HEK293 (cell line): Measurements from ENCODE around the gene PPIL6.

ENCODE experiments used
- CTCF ChIA-PET: fragments of 350-600 bp; formaldehyde crosslinking; extraction: SDS; loops from one replicate; lab custom pipeline; 2021; ENCODE audit warnings: antibody characterized with exemption; lab: Yijun Ruan, JAX
- POLR2A ChIA-PET: fragments of 300-600 bp; formaldehyde crosslinking; extraction: SDS; loops from one replicate; lab custom pipeline; 2020; ENCODE audit warnings: antibody characterized with exemption, inconsistent platforms; lab: Yijun Ruan, JAX
- H3K27ac ChIP-seq: fragments of 200-500 bp; sonication (Bioruptor generic); 2 replicates; pipeline ENCODE4 v1.5.1; 2014; ENCODE audit warnings: low read depth, low read length, control low read depth, inconsistent platforms; ENCODE audit errors: extremely low read depth
- H3K36me3 ChIP-seq, 2 experiments: fragments of 200-500 bp in 1 of 2; sonication (Bioruptor generic) in 1 of 2; 1 replicate in 1 of 2; 2 replicates in 1 of 2; pipeline ENCODE4 v1.5.1; 2014 to 2017; ENCODE audit warnings: inconsistent platforms in 2 of 2, low read length in 2 of 2; ENCODE audit not compliant: control insufficient read depth in 2 of 2, insufficient read depth in 1 of 2
- H3K4me1 ChIP-seq: fragments of 200-500 bp; sonication (Bioruptor generic); 2 replicates; pipeline ENCODE4 v1.5.1; 2014; ENCODE audit warnings: mild to moderate bottlenecking, low read length, inconsistent platforms; ENCODE audit not compliant: control insufficient read depth, insufficient read depth
- H3K4me3 ChIP-seq: 2 replicates; pipeline ENCODE4 v1.5.1; 2011; ENCODE audit warnings: low read depth, mild to moderate bottlenecking, control low read depth, low read length, moderate library complexity
- H3K9me3 ChIP-seq: fragments of 200-500 bp; sonication (Bioruptor generic); 2 replicates; pipeline ENCODE4 v1.5.1; 2014; ENCODE audit warnings: low read depth, low read length, inconsistent platforms; ENCODE audit not compliant: control insufficient read depth, insufficient read depth
- CTCF ChIP-seq: fragments of 450-650 bp; formaldehyde crosslinking; IDR thresholded peaks from 2 replicates; pipeline ENCODE4 v1.5.1; 2016; ENCODE audit warnings: missing biosample characterization, missing genetic modification characterization
- KLF1 ChIP-seq: fragments of 450-650 bp; formaldehyde crosslinking; IDR thresholded peaks from 2 replicates; pipeline ENCODE4 v1.5.1; 2016; ENCODE audit warnings: missing biosample characterization, missing genetic modification characterization
- KLF7 ChIP-seq: fragments of 450-650 bp; formaldehyde crosslinking; IDR thresholded peaks from 2 replicates; pipeline ENCODE4 v1.5.1; 2016; ENCODE audit warnings: missing biosample characterization, missing genetic modification characterization, borderline replicate concordance
- PRDM2 ChIP-seq: fragments of 450-650 bp; formaldehyde crosslinking; IDR thresholded peaks from 2 replicates; pipeline ENCODE4 v1.5.1; 2016; ENCODE audit warnings: missing biosample characterization, missing genetic modification characterization, borderline replicate concordance
- SCRT1 ChIP-seq: fragments of 450-650 bp; formaldehyde crosslinking; IDR thresholded peaks from 2 replicates; pipeline ENCODE4 v1.5.1; 2016; ENCODE audit warnings: missing biosample characterization, missing genetic modification characterization, borderline replicate concordance
- SP7 ChIP-seq: fragments of 450-650 bp; formaldehyde crosslinking; IDR thresholded peaks from 2 replicates; pipeline ENCODE4 v1.5.1; 2016; ENCODE audit warnings: missing biosample characterization, missing genetic modification characterization
- TSHZ1 ChIP-seq: fragments of 450-650 bp; formaldehyde crosslinking; IDR thresholded peaks from 2 replicates; pipeline ENCODE4 v1.5.1; 2016; ENCODE audit warnings: missing biosample characterization, missing genetic modification characterization, borderline replicate concordance
- ZNF221 ChIP-seq: fragments of 450-650 bp; formaldehyde crosslinking; IDR thresholded peaks from 2 replicates; pipeline ENCODE4 v1.5.1; 2017; ENCODE audit warnings: missing biosample characterization, missing genetic modification characterization, borderline replicate concordance
- ZNF239 ChIP-seq: fragments of 450-650 bp; formaldehyde crosslinking; IDR thresholded peaks from 2 replicates; pipeline ENCODE4 v1.5.1; 2016; ENCODE audit warnings: missing biosample characterization, missing genetic modification characterization
- ZNF324 ChIP-seq: fragments of 450-650 bp; formaldehyde crosslinking; IDR thresholded peaks from 2 replicates; pipeline ENCODE4 v1.5.1; 2016; ENCODE audit warnings: missing biosample characterization, missing genetic modification characterization
- ZNF426 ChIP-seq: fragments of 450-650 bp; formaldehyde crosslinking; IDR thresholded peaks from 2 replicates; pipeline ENCODE4 v1.5.1; 2017; ENCODE audit warnings: missing biosample characterization, missing genetic modification characterization, mild to moderate bottlenecking, inconsistent platforms, moderate library complexity
- ZNF514 ChIP-seq: fragments of 450-650 bp; formaldehyde crosslinking; IDR thresholded peaks from 2 replicates; pipeline ENCODE4 v1.5.1; 2016; ENCODE audit warnings: missing biosample characterization, missing genetic modification characterization
- ZNF654 ChIP-seq: fragments of 450-650 bp; formaldehyde crosslinking; IDR thresholded peaks from 2 replicates; pipeline ENCODE4 v1.5.1; 2016; ENCODE audit warnings: low read depth, missing biosample characterization, missing genetic modification characterization
- ZNF701 ChIP-seq: fragments of 450-650 bp; formaldehyde crosslinking; IDR thresholded peaks from 2 replicates; pipeline ENCODE4 v1.5.1; 2016; ENCODE audit warnings: missing biosample characterization, missing genetic modification characterization

Gene PPIL6

GRCh38 chr6:109428889-109429477 is 11.4 kb downstream of the PPIL6 start (continued):
- no peak for TF ChIP-seq PRDM2 (tag by site-specific recombination)
- TF ChIP-seq CTCF: no peak
- TF ChIP-seq ZNF514: no peak
- no peak for TF ChIP-seq SP7 (tag by site-specific recombination)
- TF ChIP-seq ZNF701 (tag by site-specific recombination): no peak

GRCh38 chr6:109424946-109425345 is 15.5 kb downstream of the PPIL6 start:
- Histone ChIP-seq H3K4me1 (peaks cover 7% of the 10 kb centered on the region; the same call in 1 of the 2 replicates), H3K36me3 (no peaks in the 10 kb centered on the region), H3K27ac (no peak overlapping the region), H3K9me3 (no peaks in the 10 kb centered on the region), H3K4me3 (no peak overlapping the region)
- ChIA-PET POLR2A (interaction anchor here (0.6 to 0.7 kb wide), 2 partner anchors 42 to 645 kb away, joined by 3 to 6 read pairs; partner anchors contain the start of gene CD164), CTCF (interaction anchor here (1.3 kb wide), 1 partner anchor 15 kb away, joined by 3 read pairs; the partner anchor contains the start of genes PPIL6 and SMPD2)
- TF ChIP-seq SCRT1 (no peak), ZNF239 (no peak), ZNF324 (tag by site-specific recombination) (no peak), ZNF654 (tag by site-specific recombination) (no peak), ZNF221 (tag by site-specific recombination) (no peak), KLF1 (tag by site-specific recombination) (no peak), TSHZ1 (tag by site-specific recombination) (no peak), KLF7 (tag by site-specific recombination) (no peak), ZNF426 (tag by site-specific recombination) (no peak)
